Activated naive CD4-positive, alpha-beta T cell treated with anti-CD3 and anti-CD28 coated beads, Interleukin-2, amount 10 ng/mL, durations not matched to agents 7 days and 5 days (primary cell): Measurements from ENCODE around the gene NECAB3.

Experiments used
- CTCF ChIA-PET: fragments of 350-600 bp; sonication (Branson Sonifier 250); formaldehyde crosslinking; loops from one replicate; lab custom pipeline; 2021; ENCODE audit warnings: antibody characterized with exemption; lab: Charles Lee
- DNase-seq: peaks from one replicate; pipeline ENCODE4 v3.0.0-alpha.2; 2020
- H3K27ac Mint-ChIP-seq: one replicate; pipeline ENCODE4 v1.8.0; 2021; ENCODE audit warnings: mild to moderate bottlenecking, moderate library complexity, mixed read lengths
- H3K27me3 Mint-ChIP-seq: one replicate; pipeline ENCODE4 v1.8.0; 2021; ENCODE audit warnings: mild to moderate bottlenecking, mixed read lengths
- H3K36me3 Mint-ChIP-seq: one replicate; pipeline ENCODE4 v1.8.0; 2021; ENCODE audit warnings: mixed read lengths
- H3K4me1 Mint-ChIP-seq: one replicate; pipeline ENCODE4 v1.8.0; 2021; ENCODE audit warnings: mixed read lengths
- H3K4me3 Mint-ChIP-seq: one replicate; pipeline ENCODE4 v1.8.0; 2021; ENCODE audit warnings: mild to moderate bottlenecking, moderate library complexity, mixed read lengths
- H3K9me3 Mint-ChIP-seq: one replicate; pipeline ENCODE4 v1.8.0; 2021; ENCODE audit warnings: mixed read lengths

The NECAB3 gene

DNA sequence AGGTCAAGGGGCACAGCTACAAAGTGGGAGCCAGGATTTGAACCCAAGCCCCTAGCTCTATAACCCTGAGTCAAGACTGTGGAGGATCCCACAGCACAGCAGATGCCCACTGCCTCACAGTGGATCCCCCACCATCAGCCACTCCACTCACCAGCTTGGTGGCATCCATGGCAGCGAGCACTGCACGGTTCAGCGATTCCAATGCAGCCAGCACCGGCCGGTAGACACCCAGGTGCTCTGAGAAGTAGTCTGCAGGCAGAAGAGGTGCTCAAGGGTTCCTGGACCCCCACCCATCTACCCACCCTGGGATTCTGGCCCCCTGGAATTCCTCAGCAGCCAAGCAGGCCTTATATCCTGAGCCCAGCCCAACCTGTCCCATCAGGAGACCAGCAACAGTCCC is 5.0 kb downstream of the NECAB3 start:
- Mint-ChIP-seq H3K27ac (no peak overlapping the region), H3K27me3 (no peaks in the 10 kb centered on the region), H3K4me3 (no peak overlapping the region), H3K36me3 (peaks cover 38% of the 10 kb centered on the region), H3K4me1 (peaks cover 69% of the 10 kb centered on the region), H3K9me3 (no peaks in the 10 kb centered on the region)
- CTCF ChIA-PET: interaction anchor here (1.1 to 4.7 kb wide), 6 partner anchors 11 to 368 kb away, joined by 3 to 43 read pairs (median 9); no protein-coding TSS in a partner anchor
- DNase-seq: no peak

GRCh38 chr20:33668466-33669155 is 5.6 kb downstream of the NECAB3 start:
- CTCF ChIA-PET: interaction anchor here (0.7 to 4.7 kb wide), 19 partner anchors 11 to 368 kb away, joined by 3 to 43 read pairs (median 4); partner anchors contain the start of genes CDK5RAP1 and PXMP4
- peaks cover 69% of the 10 kb centered on the region for H3K4me1 Mint-ChIP-seq

GRCh38 chr20:33667676-33668465 is 6.4 kb downstream of the NECAB3 start:
- peak; percentile 80 for DNase-seq
- Mint-ChIP-seq H3K27me3 (no peaks in the 10 kb centered on the region), H3K4me3 (peak overlapping the region; percentile 93), H3K9me3 (no peaks in the 10 kb centered on the region), H3K4me1 (peaks cover 65% of the 10 kb centered on the region), H3K27ac (peak overlapping the region; percentile 77), H3K36me3 (peaks cover 35% of the 10 kb centered on the region)
- CTCF ChIA-PET: interaction anchor here (0.6 to 4.7 kb wide), 21 partner anchors 12 to 367 kb away, joined by 3 to 43 read pairs (median 4); partner anchors contain the start of genes CDK5RAP1 and PXMP4

More at GRCh38 chr20:33668466-33669155, 5.6 kb downstream of the NECAB3 start:
- H3K4me3 Mint-ChIP-seq: peak overlapping the region; percentile 93
- H3K9me3 Mint-ChIP-seq: no peaks in the 10 kb centered on the region
- H3K27ac Mint-ChIP-seq: peak overlapping the region; percentile 73
- peaks cover 36% of the 10 kb centered on the region for H3K36me3 Mint-ChIP-seq
- no peaks in the 10 kb centered on the region for H3K27me3 Mint-ChIP-seq
- DNase-seq: no peak

GRCh38 chr20:33667245-33667675 is 7.0 kb downstream of the NECAB3 start:
- DNase-seq: peak; percentile 56
- Mint-ChIP-seq H3K9me3 (no peaks in the 10 kb centered on the region), H3K4me1 (peaks cover 65% of the 10 kb centered on the region), H3K27ac (peak overlapping the region; percentile 77), H3K27me3 (no peaks in the 10 kb centered on the region), H3K4me3 (peak overlapping the region; percentile 93), H3K36me3 (peaks cover 32% of the 10 kb centered on the region)
- CTCF ChIA-PET: interaction anchor here (0.6 to 4.7 kb wide), 18 partner anchors 13 to 290 kb away, joined by 3 to 43 read pairs (median 4); partner anchors contain the start of gene PXMP4

DNA sequence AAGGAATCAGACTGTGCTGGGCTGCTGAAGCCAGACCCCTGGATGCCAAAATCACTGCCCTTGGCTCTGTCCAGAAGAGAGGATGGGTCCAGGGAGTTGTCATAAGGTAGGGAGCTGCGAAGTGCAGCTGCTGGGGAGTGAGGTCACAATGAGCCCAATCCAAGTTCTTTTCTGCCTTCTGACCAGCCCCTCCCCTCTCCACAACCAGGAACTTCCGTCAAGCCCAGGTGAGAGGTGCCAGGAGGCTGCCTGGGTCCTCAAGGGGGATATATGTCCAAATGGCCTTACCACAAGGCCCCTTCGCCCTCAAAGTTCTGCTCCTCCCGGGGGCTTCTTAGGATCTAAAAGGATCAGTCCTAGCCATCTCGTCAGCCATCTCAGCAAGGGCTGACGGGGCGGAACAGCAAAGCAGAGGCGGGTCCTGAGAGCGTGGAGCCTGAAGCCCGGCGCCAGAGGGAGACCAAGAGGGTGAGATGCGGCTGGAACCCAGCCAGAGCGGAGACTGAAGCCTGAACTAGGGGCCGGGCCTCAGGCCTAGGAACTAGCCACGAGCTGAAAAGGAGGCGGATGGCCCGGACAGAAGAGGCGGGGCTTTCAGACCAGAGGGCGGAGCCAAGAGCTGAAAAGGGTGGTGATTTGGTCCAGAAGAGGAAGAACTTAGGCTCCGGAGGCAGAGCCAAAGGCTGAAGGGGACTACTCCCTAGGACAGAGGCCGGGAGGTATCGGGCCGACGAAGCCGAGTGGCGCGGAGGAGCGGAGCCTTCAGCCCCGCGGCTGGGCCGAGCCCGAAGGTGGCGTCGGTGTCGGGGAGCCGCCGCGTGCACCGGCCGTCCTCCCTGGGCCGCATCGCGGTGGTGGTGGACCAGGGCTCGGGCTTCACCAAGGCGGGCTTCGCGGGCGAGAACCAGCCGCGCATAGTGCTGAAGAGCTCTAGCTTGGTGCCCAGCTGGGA is 7.7 kb downstream of the NECAB3 start, which contains the start of gene ACTL10:
ACTL10 (plus strand) TSS at position 651 of the 952 bp plus-strand sequence. CDS start 555 bp downstream, outside the sequence.
- peak within 1 kb of the TSS; percentile 95 for H3K27ac Mint-ChIP-seq
- peak; percentile 88 for DNase-seq
- H3K9me3 Mint-ChIP-seq: no peaks in the 10 kb centered on the region
- H3K4me3 Mint-ChIP-seq: peak within 1 kb of the TSS; percentile 93
- no peaks in the 10 kb centered on the region for H3K27me3 Mint-ChIP-seq
- CTCF ChIA-PET: interaction anchor here (0.8 to 4.7 kb wide), 12 partner anchors 12 to 222 kb away, joined by 3 to 43 read pairs (median 4); partner anchors contain the start of gene PXMP4
- H3K36me3 Mint-ChIP-seq: peaks cover 27% of the 10 kb centered on the region
- peaks cover 65% of the 10 kb centered on the region for H3K4me1 Mint-ChIP-seq

DNA sequence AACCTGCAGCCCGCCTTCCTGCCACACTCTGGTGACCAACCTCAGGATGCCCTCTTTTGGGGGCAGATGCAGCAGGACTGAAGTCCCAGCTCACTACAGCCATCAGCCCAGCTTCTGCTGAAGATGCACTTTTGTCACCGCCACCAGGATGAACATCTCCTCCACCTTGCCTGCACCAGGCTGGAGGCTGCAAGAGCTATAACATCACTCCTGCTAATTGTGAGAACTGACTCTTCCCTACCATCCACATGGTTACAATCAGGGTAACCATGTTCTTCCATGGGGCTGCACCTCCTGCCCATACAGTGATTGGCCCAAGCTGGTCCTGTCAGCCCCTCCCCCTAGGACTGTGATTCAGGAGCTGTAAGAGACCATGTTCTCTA is 9.5 kb downstream of the NECAB3 start:
- Mint-ChIP-seq H3K27me3 (no peaks in the 10 kb centered on the region), H3K9me3 (no peaks in the 10 kb centered on the region), H3K36me3 (peaks cover 17% of the 10 kb centered on the region), H3K4me1 (peaks cover 57% of the 10 kb centered on the region), H3K4me3 (peak overlapping the region; percentile 78), H3K27ac (peak overlapping the region; percentile 95)
- DNase-seq: no peak
- CTCF ChIA-PET: interaction anchor here (0.6 to 1.2 kb wide), 5 partner anchors 9 to 264 kb away, joined by 3 to 4 read pairs (median 3); no protein-coding TSS in a partner anchor

GRCh38 chr20:33664085-33664761 is 10.0 kb downstream of the NECAB3 start:
- Mint-ChIP-seq H3K9me3 (no peaks in the 10 kb centered on the region), H3K36me3 (peaks cover 13% of the 10 kb centered on the region), H3K27ac (peak overlapping the region; percentile 95), H3K4me3 (peak overlapping the region; percentile 78), H3K27me3 (no peaks in the 10 kb centered on the region), H3K4me1 (peaks cover 55% of the 10 kb centered on the region)
- no peak for DNase-seq
- CTCF ChIA-PET: interaction anchor here (0.6 to 1.2 kb wide), 6 partner anchors 9 to 264 kb away, joined by 3 to 5 read pairs (median 3); no protein-coding TSS in a partner anchor

DNA sequence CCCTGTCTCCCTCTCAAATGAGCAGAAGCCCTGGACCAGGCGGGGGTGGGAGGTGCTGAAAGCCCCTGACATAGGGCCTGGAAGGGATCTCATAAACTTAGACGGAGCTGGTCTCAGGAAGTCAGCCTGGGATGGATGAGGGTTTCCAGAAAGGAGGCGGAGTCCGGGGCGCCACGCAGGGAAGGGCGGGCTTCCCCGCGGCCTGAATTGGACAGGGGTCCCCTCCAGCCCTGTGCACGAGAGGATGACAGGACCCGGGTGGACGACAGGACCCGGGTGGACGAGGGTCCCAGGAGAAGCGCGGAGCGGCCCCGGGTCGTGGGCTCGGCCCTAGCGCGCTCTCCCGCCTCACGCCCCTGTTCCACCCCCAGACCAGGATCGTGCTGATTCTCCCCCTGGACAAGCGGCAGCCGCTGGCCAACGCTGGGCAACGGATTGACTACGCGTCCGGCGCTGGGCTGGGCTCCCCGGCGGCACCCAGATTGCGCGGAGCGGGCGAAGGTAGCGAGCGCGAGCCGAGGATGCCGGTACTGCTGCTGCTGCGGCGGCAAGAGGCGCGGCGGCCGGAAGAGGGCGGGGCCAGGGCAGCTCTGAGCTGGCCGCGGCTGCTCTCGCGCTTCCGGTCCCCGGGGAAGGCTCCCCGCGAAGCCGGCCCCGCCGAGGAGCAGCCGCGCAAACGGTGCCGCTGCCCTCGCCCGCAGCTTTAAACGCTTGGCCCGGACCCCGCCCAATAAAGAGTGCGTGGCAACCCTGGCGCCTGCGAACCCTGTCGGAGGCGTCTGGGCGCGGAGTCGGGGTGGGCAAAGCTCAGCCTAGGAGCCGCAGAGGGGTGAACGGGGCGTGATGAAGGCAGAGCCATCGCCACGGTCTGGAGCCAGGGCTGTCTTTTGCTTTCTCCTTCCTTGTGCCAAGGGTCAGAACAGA is 10.8 kb downstream of the NECAB3 start:
- peak; percentile 92 for DNase-seq
- peaks cover 10% of the 10 kb centered on the region for H3K36me3 Mint-ChIP-seq
- no peaks in the 10 kb centered on the region for H3K9me3 Mint-ChIP-seq
- peaks cover 47% of the 10 kb centered on the region for H3K4me1 Mint-ChIP-seq
- peak overlapping the region; percentile 78 for H3K4me3 Mint-ChIP-seq
- no peaks in the 10 kb centered on the region for H3K27me3 Mint-ChIP-seq
- CTCF ChIA-PET: interaction anchor here (1.1 to 1.8 kb wide), 4 partner anchors 10 to 206 kb away, joined by 3 to 6 read pairs (median 6); no protein-coding TSS in a partner anchor
- peak overlapping the region; percentile 95 for H3K27ac Mint-ChIP-seq

DNA sequence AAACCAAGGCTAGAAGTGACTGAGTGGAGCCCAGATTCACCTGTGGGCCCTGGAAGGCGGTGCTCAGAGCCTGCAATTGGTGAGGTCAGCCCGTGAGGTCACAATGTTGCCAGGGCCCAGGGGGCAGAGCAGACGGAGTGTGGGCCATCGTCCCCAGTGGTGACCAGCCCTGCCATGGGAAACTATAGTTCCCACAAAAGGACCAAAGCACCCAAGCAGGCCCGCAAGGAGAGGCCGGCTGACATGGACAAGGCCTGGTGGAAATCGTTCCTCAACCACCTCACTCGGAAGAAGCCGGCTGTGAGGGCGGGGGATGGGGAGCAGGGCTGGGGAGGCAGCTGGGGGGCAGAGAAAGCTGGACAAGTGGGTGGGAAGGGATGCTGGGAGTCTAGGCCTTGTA is 12.1 kb downstream of the NECAB3 start, which contains the start of gene C20orf144:
C20orf144 (plus strand) TSS at position 156 of the 400 bp plus-strand sequence; CDS start at position 175, 19 bp downstream.
- no peaks in the 10 kb centered on the region for H3K27me3 Mint-ChIP-seq
- peaks cover 8% of the 10 kb centered on the region for H3K36me3 Mint-ChIP-seq
- peak within 1 kb of the TSS; percentile 75 for H3K27ac Mint-ChIP-seq
- peak within 1 kb of the TSS; percentile 78 for H3K4me3 Mint-ChIP-seq
- peaks cover 42% of the 10 kb centered on the region for H3K4me1 Mint-ChIP-seq
- CTCF ChIA-PET: interaction anchor here (1.8 kb wide), 1 partner anchor 9 kb away, joined by 6 read pairs; no protein-coding TSS in a partner anchor
- H3K9me3 Mint-ChIP-seq: no peaks in the 10 kb centered on the region
- DNase-seq: no peak

DNA sequence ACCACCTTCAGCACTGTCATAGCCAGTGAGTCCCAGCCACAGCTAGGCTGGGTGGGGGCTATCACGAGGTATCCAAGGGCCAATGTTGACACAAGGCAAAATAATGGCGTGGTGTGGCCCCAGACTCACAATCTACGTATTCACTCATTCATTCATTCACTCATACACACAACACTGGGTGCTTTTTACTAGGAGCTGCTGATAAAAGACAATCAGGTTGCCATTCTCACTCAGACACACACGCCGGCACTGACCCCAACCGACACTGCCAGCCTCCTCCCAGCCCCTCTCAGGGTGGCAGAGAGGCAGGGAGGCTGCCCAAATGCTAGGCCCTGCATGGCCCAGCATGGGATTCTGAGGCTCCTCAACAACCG is 13.6 kb downstream of the NECAB3 start:
- H3K4me3 Mint-ChIP-seq: no peak overlapping the region
- CTCF ChIA-PET: no interaction called here
- peaks cover 32% of the 10 kb centered on the region for H3K4me1 Mint-ChIP-seq
- no peaks in the 10 kb centered on the region for H3K27me3 Mint-ChIP-seq
- no peak overlapping the region for H3K27ac Mint-ChIP-seq
- H3K9me3 Mint-ChIP-seq: no peaks in the 10 kb centered on the region
- H3K36me3 Mint-ChIP-seq: peaks cover 4% of the 10 kb centered on the region
- no peak for DNase-seq

GRCh38 chr20:33660035-33660684 is 14.1 kb downstream of the NECAB3 start:
- DNase-seq: no peak
- Mint-ChIP-seq H3K9me3 (no peaks in the 10 kb centered on the region), H3K27ac (no peak overlapping the region), H3K4me3 (no peak overlapping the region), H3K36me3 (peaks cover 4% of the 10 kb centered on the region), H3K27me3 (no peaks in the 10 kb centered on the region), H3K4me1 (peaks cover 27% of the 10 kb centered on the region)
- CTCF ChIA-PET: no interaction called here
